ENCODE data around the gene RPA4.

- TF ChIP-seq, protein P1, sequence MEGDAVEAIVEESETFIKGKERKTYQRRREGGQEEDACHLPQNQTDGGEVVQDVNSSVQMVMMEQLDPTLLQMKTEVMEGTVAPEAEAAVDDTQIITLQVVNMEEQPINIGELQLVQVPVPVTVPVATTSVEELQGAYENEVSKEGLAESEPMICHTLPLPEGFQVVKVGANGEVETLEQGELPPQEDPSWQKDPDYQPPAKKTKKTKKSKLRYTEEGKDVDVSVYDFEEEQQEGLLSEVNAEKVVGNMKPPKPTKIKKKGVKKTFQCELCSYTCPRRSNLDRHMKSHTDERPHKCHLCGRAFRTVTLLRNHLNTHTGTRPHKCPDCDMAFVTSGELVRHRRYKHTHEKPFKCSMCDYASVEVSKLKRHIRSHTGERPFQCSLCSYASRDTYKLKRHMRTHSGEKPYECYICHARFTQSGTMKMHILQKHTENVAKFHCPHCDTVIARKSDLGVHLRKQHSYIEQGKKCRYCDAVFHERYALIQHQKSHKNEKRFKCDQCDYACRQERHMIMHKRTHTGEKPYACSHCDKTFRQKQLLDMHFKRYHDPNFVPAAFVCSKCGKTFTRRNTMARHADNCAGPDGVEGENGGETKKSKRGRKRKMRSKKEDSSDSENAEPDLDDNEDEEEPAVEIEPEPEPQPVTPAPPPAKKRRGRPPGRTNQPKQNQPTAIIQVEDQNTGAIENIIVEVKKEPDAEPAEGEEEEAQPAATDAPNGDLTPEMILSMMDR (conservative IDR thresholded peaks at IDR 0.05; ENCODE audit: low read length), result no peak
- TF ChIP-seq EZH2phosphoT487 (IDR thresholded peaks at IDR 0.05; ENCODE audit: borderline replicate concordance), result no peak
Observed at GRCh38 chrX:96907516-96908272, 24.0 kb downstream of the RPA4 start.
